ENCODE results near the gene IVD.

Gene IVD

GRCh38 chr15:40459391-40460015, 53.9 kb downstream of the IVD start:
- DNase-seq (ENCODE audit: low read depth), result no peak
- TF ChIP-seq, protein P1, sequence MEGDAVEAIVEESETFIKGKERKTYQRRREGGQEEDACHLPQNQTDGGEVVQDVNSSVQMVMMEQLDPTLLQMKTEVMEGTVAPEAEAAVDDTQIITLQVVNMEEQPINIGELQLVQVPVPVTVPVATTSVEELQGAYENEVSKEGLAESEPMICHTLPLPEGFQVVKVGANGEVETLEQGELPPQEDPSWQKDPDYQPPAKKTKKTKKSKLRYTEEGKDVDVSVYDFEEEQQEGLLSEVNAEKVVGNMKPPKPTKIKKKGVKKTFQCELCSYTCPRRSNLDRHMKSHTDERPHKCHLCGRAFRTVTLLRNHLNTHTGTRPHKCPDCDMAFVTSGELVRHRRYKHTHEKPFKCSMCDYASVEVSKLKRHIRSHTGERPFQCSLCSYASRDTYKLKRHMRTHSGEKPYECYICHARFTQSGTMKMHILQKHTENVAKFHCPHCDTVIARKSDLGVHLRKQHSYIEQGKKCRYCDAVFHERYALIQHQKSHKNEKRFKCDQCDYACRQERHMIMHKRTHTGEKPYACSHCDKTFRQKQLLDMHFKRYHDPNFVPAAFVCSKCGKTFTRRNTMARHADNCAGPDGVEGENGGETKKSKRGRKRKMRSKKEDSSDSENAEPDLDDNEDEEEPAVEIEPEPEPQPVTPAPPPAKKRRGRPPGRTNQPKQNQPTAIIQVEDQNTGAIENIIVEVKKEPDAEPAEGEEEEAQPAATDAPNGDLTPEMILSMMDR (IDR thresholded peaks at IDR 0.05; ENCODE audit: low read depth, low read length, missing control alignments), result no peak

DNA sequence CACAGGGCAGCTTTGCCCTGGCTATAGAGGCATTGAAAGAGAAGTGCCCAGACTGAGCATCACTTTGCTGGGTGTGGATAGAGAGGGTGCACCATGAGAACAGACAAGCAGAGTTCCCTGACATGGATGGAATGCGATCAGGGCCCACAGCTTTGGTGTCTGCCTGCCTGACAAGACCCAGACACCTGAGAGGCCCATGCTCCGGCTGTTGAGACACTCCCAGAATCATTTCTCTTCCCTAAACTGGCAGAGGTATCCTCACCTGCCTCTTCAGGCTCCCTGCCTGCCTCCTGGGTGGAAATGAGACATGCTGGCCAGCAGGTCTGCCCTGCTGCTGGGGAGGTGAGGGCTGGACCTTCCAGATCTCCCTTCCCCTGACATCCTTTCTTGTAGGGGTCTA, 54.8 kb downstream of the IVD start:
- no peak overlapping the region for H3K4me3 ChIP-seq (ENCODE audit: low read depth, low read length)
- no peak for DNase-seq (ENCODE audit: low read depth)
- TF ChIP-seq, protein P1 (IDR thresholded peaks at IDR 0.05; ENCODE audit: low read depth, low read length, missing control alignments), result no peak

More at GRCh38 chr15:40459391-40460015, 53.9 kb downstream of the IVD start:
- no peak overlapping the region for H3K4me3 ChIP-seq (ENCODE audit: low read depth, low read length)

- no peak for DNase-seq (ENCODE audit: low read depth)
- TF ChIP-seq, protein P1 (IDR thresholded peaks at IDR 0.05; ENCODE audit: low read depth, low read length, missing control alignments), result no peak
- no peak overlapping the region for H3K4me3 ChIP-seq (ENCODE audit: low read depth, low read length)
Observed at GRCh38 chr15:40461958-40462357, 56.4 kb downstream of the IVD start.

- DNase-seq (ENCODE audit: low read depth), result no peak
- H3K4me3 ChIP-seq (ENCODE audit: low read depth, low read length), result no peak overlapping the region
- TF ChIP-seq, protein P1 (IDR thresholded peaks at IDR 0.05; ENCODE audit: low read depth, low read length, missing control alignments), result no peak
Observed at GRCh38 chr15:40463279-40463678, 57.7 kb downstream of the IVD start.

- TF ChIP-seq, protein P1 (IDR thresholded peaks at IDR 0.05; ENCODE audit: low read depth, low read length, missing control alignments), result no peak
- H3K4me3 ChIP-seq (ENCODE audit: low read depth, low read length), result no peak overlapping the region
- no peak for DNase-seq (ENCODE audit: low read depth)
Observed at GRCh38 chr15:40463886-40464545, 58.4 kb downstream of the IVD start.

- TF ChIP-seq, protein P1 (IDR thresholded peaks at IDR 0.05; ENCODE audit: low read depth, low read length, missing control alignments), result no peak
- no peak for DNase-seq (ENCODE audit: low read depth)
- no peak overlapping the region for H3K4me3 ChIP-seq (ENCODE audit: low read depth, low read length)
Observed at GRCh38 chr15:40464595-40465185, 59.1 kb downstream of the IVD start.

All from GM12864 (cell line).